ENCODE data around the gene EID2B.

EID2B gene

DNA sequence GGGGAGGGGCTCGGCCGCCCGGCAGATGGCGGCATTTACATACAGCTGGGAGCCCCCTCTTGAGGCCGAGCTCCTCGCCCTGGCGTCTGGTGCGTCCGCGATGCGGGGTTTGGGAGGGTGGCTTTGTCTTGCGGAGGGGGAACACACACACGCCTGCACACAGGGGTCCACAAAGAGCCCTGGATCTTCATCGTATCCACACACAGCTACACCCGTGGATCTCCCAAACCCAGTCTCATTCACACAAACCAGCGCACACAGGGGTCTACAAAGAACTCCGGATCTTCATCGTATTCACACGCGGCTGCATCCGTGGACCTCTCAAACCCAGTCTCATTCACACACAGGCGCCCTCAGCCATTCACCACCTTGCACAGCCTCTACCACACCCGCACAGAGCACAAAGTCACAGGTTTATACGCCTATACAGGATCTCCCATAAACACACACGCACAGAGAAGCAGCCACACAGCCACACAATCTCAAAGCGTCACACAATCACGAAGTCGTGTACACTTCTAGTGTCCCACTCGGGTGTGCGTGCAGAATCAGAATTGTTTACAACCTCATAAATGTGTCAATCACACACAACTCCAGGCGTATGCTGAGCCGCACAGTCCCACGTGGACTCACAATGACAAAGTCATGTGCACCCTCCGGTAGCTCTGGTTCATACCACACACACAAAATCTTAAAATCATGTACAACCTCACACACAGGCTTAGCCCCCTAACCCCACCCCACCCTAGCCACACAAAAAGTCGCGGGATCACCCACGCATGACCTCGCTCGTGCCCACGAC lies 34.5 kb downstream of the EID2B start:
- Mint-ChIP-seq H3K9me3 (no peaks in the 10 kb centered on the region), H3K4me1 (peaks cover 24% of the 10 kb centered on the region), H3K27ac (no peak overlapping the region), H3K4me3 (peak overlapping the region; percentile 48), H3K36me3 (peaks cover 2% of the 10 kb centered on the region)
- DNase-seq (ENCODE audit: low spot score in 2 of 2) (no peak), ATAC-seq (peak; percentile 55)

GRCh38 chr19:39497701-39497995 lies 35.0 kb downstream of the EID2B start:
- DNase-seq (ENCODE audit: low spot score in 2 of 2) (no peak), ATAC-seq (no peak)
- H3K4me3 Mint-ChIP-seq, result peak overlapping the region; percentile 48
- H3K9me3 Mint-ChIP-seq, result no peaks in the 10 kb centered on the region
- H3K27ac Mint-ChIP-seq, result no peak overlapping the region
- peaks cover 4% of the 10 kb centered on the region for H3K36me3 Mint-ChIP-seq
- peaks cover 21% of the 10 kb centered on the region for H3K4me1 Mint-ChIP-seq

DNA sequence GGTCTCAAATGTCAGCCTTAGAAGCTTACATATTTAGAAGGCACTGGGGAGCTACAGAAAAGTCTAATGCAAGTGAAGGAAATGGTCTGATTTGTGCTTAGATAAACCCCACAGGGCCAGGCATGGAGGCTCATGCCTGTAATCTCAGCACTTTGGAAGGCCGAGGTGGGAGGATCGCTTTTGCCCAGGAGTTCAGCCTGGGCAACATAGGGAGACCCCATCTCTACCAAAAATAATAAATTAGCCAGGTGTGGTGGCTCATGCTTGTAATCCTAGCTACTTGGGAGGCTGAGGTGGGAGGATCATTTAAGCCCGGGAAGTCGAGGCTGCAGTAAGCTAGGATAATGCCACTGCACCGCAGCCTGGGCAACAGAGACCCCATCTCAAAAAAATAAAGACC lies 36.6 kb downstream of the EID2B start:
- Mint-ChIP-seq H3K9me3 (no peaks in the 10 kb centered on the region), H3K4me1 (peaks cover 21% of the 10 kb centered on the region), H3K27ac (no peak overlapping the region), H3K36me3 (peaks cover 18% of the 10 kb centered on the region), H3K4me3 (no peak overlapping the region)
- no peak for ATAC-seq
- no peak for DNase-seq (ENCODE audit: low spot score in 2 of 2)

GRCh38 chr19:39494661-39495060 lies 38.0 kb downstream of the EID2B start:
- DNase-seq (ENCODE audit: low spot score in 2 of 2) (no peak), ATAC-seq (no peak)
- Mint-ChIP-seq H3K4me3 (no peak overlapping the region), H3K36me3 (peaks cover 32% of the 10 kb centered on the region), H3K27ac (no peak overlapping the region), H3K9me3 (no peaks in the 10 kb centered on the region), H3K4me1 (peaks cover 17% of the 10 kb centered on the region)

DNA sequence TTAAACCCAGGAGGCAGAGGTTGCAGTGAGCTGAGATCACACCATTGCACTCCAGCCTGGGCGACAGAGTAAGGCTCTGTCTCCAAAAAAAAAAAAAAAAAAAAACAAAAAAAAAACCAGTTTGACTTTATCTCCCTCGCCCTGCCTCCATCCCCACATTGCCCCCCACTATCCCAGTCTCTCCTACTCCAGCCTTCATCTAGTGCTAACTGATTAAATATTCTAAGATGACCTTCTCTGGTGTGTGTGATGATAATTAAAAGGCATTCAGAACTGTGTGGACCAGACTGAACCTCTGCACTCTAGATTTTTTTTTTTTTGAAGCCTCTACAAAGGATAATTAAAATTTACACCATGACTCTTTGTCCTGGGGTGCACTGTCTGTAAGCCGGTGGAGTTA lies 39.9 kb downstream of the EID2B start:
- Mint-ChIP-seq H3K4me1 (peaks cover 6% of the 10 kb centered on the region), H3K9me3 (no peaks in the 10 kb centered on the region), H3K27ac (no peak overlapping the region), H3K4me3 (no peak overlapping the region), H3K36me3 (peaks cover 51% of the 10 kb centered on the region)
- ATAC-seq, result no peak
- DNase-seq (ENCODE audit: low spot score in 2 of 2), result no peak

- no peak for ATAC-seq
- H3K4me3 Mint-ChIP-seq, result no peak overlapping the region
Observed at GRCh38 chr19:39492225-39492624, 40.4 kb downstream of the EID2B start.

GRCh38 chr19:39489756-39490155 lies 42.9 kb downstream of the EID2B start:
- H3K4me3 Mint-ChIP-seq, result no peak overlapping the region
- H3K36me3 Mint-ChIP-seq, result peaks cover 80% of the 10 kb centered on the region
- DNase-seq (ENCODE audit: low spot score in 2 of 2) (no peak), ATAC-seq (no peak)
- peak overlapping the region; percentile 20 for H3K27ac Mint-ChIP-seq
- H3K4me1 Mint-ChIP-seq, result peaks cover 14% of the 10 kb centered on the region
- H3K9me3 Mint-ChIP-seq, result no peaks in the 10 kb centered on the region

More at GRCh38 chr19:39492225-39492624, 40.4 kb downstream of the EID2B start:
- H3K36me3 Mint-ChIP-seq, result peaks cover 57% of the 10 kb centered on the region
- no peak for DNase-seq (ENCODE audit: low spot score in 2 of 2)
- H3K27ac Mint-ChIP-seq, result no peak overlapping the region
- peaks cover 6% of the 10 kb centered on the region for H3K4me1 Mint-ChIP-seq
- H3K9me3 Mint-ChIP-seq, result no peaks in the 10 kb centered on the region

GRCh38 chr19:39483141-39483540 lies 49.5 kb downstream of the EID2B start:
- DNase-seq (ENCODE audit: low spot score in 2 of 2), result no peak
- ATAC-seq, result no peak
- Mint-ChIP-seq H3K4me3 (peak overlapping the region; percentile 81), H3K27ac (no peak overlapping the region), H3K36me3 (peaks cover 68% of the 10 kb centered on the region), H3K9me3 (no peaks in the 10 kb centered on the region), H3K4me1 (peaks cover 41% of the 10 kb centered on the region)

- H3K9me3 Mint-ChIP-seq, result no peaks in the 10 kb centered on the region
- ATAC-seq (no peak), DNase-seq (ENCODE audit: low spot score in 2 of 2) (no peak)
- H3K4me1 Mint-ChIP-seq, result peaks cover 37% of the 10 kb centered on the region
- peak overlapping the region; percentile 94 for H3K27ac Mint-ChIP-seq
- H3K36me3 Mint-ChIP-seq, result peaks cover 68% of the 10 kb centered on the region
- peak overlapping the region; percentile 81 for H3K4me3 Mint-ChIP-seq
Observed at GRCh38 chr19:39481676-39482075, 51.0 kb downstream of the EID2B start.

DNA sequence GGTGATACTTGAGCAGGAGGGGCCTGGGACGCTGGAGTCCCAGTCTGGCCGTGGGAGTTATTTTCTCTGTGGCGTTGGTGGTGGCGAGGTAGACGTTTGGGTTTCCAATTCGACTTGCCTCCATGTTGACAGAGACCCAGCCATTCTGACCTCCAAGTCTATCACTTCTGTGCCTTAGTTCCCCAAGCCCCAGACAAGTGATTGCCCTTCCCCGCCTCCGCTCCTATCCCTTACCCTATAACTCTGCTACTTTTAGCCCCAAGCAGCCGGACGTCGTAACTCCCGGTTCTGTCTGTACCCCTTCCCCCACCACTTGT lies 51.5 kb downstream of the EID2B start:
- peak overlapping the region; percentile 81 for H3K4me3 Mint-ChIP-seq
- H3K27ac Mint-ChIP-seq, result peak overlapping the region; percentile 94
- no peaks in the 10 kb centered on the region for H3K9me3 Mint-ChIP-seq
- peaks cover 68% of the 10 kb centered on the region for H3K36me3 Mint-ChIP-seq
- DNase-seq (ENCODE audit: low spot score in 2 of 2) (no peak), ATAC-seq (no peak)
- peaks cover 32% of the 10 kb centered on the region for H3K4me1 Mint-ChIP-seq
